B cell (primary cell): Measurements from ENCODE around the gene GRAMD2B. TPM values are rescaled to one million over a fixed set of nuclear protein-coding genes. Genes with fewer than 3 reads are reported as not detected.

Experiments used
- ATAC-seq: fragments of 200-7000 bp; cut with Tn5 transposase; one replicate; pipeline ENCODE4 v1.10.0; 2021; ENCODE audit warnings: low read depth, mild to moderate bottlenecking, moderate number of reproducible peaks, moderate library complexity
- CTCF ChIA-PET: fragments of 350-600 bp; sonication (Branson Sonifier 250); formaldehyde crosslinking; loops from one replicate; lab custom pipeline; 2021; ENCODE audit warnings: antibody characterized with exemption, inconsistent platforms; lab: Charles Lee
- POLR2A ChIA-PET: fragments of 350-600 bp; sonication (Branson Sonifier 250); formaldehyde crosslinking; loops from one replicate; lab custom pipeline; 2021; ENCODE audit warnings: antibody characterized with exemption; lab: Charles Lee
- DNase-seq: peaks from one replicate; pipeline ENCODE4 v3.0.0; 2013
- H2AFZ ChIP-seq: 2 replicates; pipeline ENCODE4 v1.6.1; 2012; ENCODE audit warnings: mild to moderate bottlenecking, low read depth, low read length; ENCODE audit not compliant: insufficient read depth, poor library complexity, severe bottlenecking
- H3K27ac ChIP-seq, 2 donors: 1 replicate in 1 of 2; 2 replicates in 1 of 2; pipeline ENCODE4 v1.5.1; 2012 to 2013; ENCODE audit warnings: low read length in 2 of 2, mild to moderate bottlenecking in 2 of 2, moderate library complexity in 1 of 2
- H3K27me3 ChIP-seq, 4 experiments: fragments of 200-600 bp in 1 of 4; sonication (generic) in 1 of 4; replicated peaks in 1 of 4; 1 replicate in 2 of 4; 2 replicates in 2 of 4; pipeline versions ENCODE4 v1.6.1 to v1.7.0; 2013 to 2016; ENCODE audit warnings: low read length in 3 of 4, mild to moderate bottlenecking in 2 of 4, mixed read lengths in 1 of 4, moderate library complexity in 1 of 4; ENCODE audit not compliant: insufficient read depth in 4 of 4, control insufficient read depth in 3 of 4; ENCODE audit errors: control extremely low read depth in 1 of 4
- H3K36me3 ChIP-seq, 2 experiments: replicated peaks in 1 of 2; 1 replicate in 1 of 2; 2 replicates in 1 of 2; pipeline versions ENCODE4 v1.6.1 to v1.7.1; 2013; ENCODE audit warnings: low read length in 1 of 2; ENCODE audit not compliant: insufficient read depth in 2 of 2, control insufficient read depth in 1 of 2; ENCODE audit errors: control extremely low read depth in 1 of 2, extremely low read depth in 1 of 2
- H3K4me1 ChIP-seq, 2 donors: fragments of 200-600 bp in 1 of 2; sonication (generic) in 1 of 2; 1 replicate in 1 of 2; 2 replicates in 1 of 2; pipeline versions ENCODE4 v1.5.1 to v1.6.1; 2013 to 2017; ENCODE audit warnings: low read length in 2 of 2; ENCODE audit not compliant: control insufficient read depth in 2 of 2, insufficient read depth in 2 of 2
- H3K4me2 ChIP-seq: replicated peaks from 2 replicates; pipeline ENCODE3; 2012; ENCODE audit warnings: mild to moderate bottlenecking, low read depth, low read length; ENCODE audit not compliant: poor library complexity, severe bottlenecking
- H3K4me3 ChIP-seq, 5 experiments: fragments of 200-600 bp in 1 of 5; sonication (generic) in 1 of 5; 1 replicate in 3 of 5; 2 replicates in 2 of 5; pipeline versions ENCODE4 v1.5.1 to v1.7.0; 2011 to 2016; ENCODE audit warnings: low read length in 4 of 5, mild to moderate bottlenecking in 4 of 5, low read depth in 2 of 5, control low read depth in 1 of 5, moderate library complexity in 1 of 5; ENCODE audit not compliant: insufficient read depth in 1 of 5; ENCODE audit errors: control extremely low read depth in 1 of 5, extremely low read depth in 1 of 5
- H3K79me2 ChIP-seq: fragments of 200-600 bp; sonication (generic); one replicate; pipeline ENCODE4 v1.6.0; 2016; ENCODE audit warnings: low read length; ENCODE audit not compliant: control insufficient read depth, insufficient read depth
- H3K9ac ChIP-seq: fragments of 200-600 bp; sonication (generic); 2 replicates; pipeline ENCODE4 v1.6.1; 2017; ENCODE audit warnings: mild to moderate bottlenecking, low read length, moderate library complexity
- H3K9me3 ChIP-seq, 3 donors: one replicate each; pipeline versions ENCODE4 v1.6.1 to v1.7.1; 2013; ENCODE audit warnings: low read length in 2 of 3; ENCODE audit not compliant: control insufficient read depth in 2 of 3, insufficient read depth in 1 of 3; ENCODE audit errors: control extremely low read depth in 1 of 3
- H4K20me1 ChIP-seq: 2 replicates; pipeline ENCODE4 v1.6.0; 2012; ENCODE audit warnings: mild to moderate bottlenecking, low read length; ENCODE audit not compliant: insufficient read depth, control insufficient read depth, poor library complexity, severe bottlenecking
- H3K27ac Mint-ChIP-seq: one replicate; pipeline ENCODE4 v1.8.0; 2021; ENCODE audit warnings: mixed read lengths
- H3K27me3 Mint-ChIP-seq: one replicate; pipeline ENCODE4 v1.8.0; 2021; ENCODE audit warnings: mixed read lengths
- H3K4me1 Mint-ChIP-seq: one replicate; pipeline ENCODE4 v1.8.0; 2021; ENCODE audit warnings: mixed read lengths
- H3K4me3 Mint-ChIP-seq: one replicate; pipeline ENCODE4 v1.8.0; 2021; ENCODE audit warnings: mixed read lengths
- H3K9me3 Mint-ChIP-seq: one replicate; pipeline ENCODE4 v1.8.0; 2022; ENCODE audit warnings: mixed read lengths; ENCODE audit not compliant: insufficient read depth
- EZH2 ChIP-seq: IDR thresholded peaks from 2 replicates; pipeline ENCODE4 v1.6.1; 2012; ENCODE audit warnings: borderline replicate concordance, low read depth, mild to moderate bottlenecking, moderate library complexity, low read length; ENCODE audit not compliant: insufficient read depth, poor library complexity, severe bottlenecking
- WGBS: methylation state at CpG from one replicate; pipeline ENCODE4 v1.1.5; 2013; ENCODE audit warnings: missing lambda C conversion rate; ENCODE audit not compliant: insufficient coverage; 5-methylcytosine and 5-hydroxymethylcytosine counted together
- intact Hi-C: fragments of 100-400 bp; cut with micrococcal nuclease; formaldehyde crosslinking; loops from one replicate; pipeline ENCODE4 v1.10.0; 2022
- polyA plus RNA-seq: library from polyadenylated mRNA; depleted of rRNA; stranded (reverse); fragments of >200 nt; gene quantifications from 2 replicates; pipeline ENCODE4 v1.2.3, GENCODE V29; 2012
- total RNA-seq, 2 donors: library from RNA; stranded (reverse); fragments of 120-200 nt in 1 of 2; gene quantifications; 1 replicate in 1 of 2; 2 replicates in 1 of 2; pipeline versions ENCODE4 v1.2.3 to v1.2.4, GENCODE V29; 2013 to 2022
- TF ChIP-seq, protein P1 (sequence below): fragments of 200-600 bp; IDR thresholded peaks from one replicate; pipeline ENCODE4 v1.8.0; 2022; ENCODE audit warnings: antibody characterized with exemption, mild to moderate bottlenecking

The GRAMD2B gene
- total and polyA plus RNA-seq, 2 donors (not counting 1 experiment from before 2014, with no cell fraction given): 0.86 to 3.6 TPM

DNA sequence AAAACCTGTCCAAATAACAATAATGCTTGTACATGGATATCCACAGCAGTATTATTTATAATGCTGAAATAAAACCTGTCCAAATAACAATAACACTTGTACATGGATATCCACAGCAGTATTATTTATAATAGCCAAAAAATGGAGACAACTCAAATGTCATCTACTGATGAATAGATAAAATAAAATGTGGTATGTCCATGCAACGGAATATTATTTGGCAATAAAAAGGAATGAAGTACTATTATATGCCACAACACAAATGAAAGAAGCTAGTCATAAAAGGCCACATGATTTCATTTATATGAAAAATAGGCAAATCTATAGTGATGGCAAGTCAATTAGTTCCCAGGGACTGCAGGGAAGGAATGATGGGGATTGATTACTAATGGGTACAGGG, 31.8 kb upstream of the GRAMD2B start:
- H3K4me2 ChIP-seq: no peak overlapping the region
- H3K4me1 ChIP-seq: no peaks in the 10 kb centered on the region
- peaks cover 9% of the 10 kb centered on the region for H3K27me3 Mint-ChIP-seq
- H3K36me3 ChIP-seq: no peaks in the 10 kb centered on the region
- H3K9me3 ChIP-seq: no peaks in the 10 kb centered on the region
- no CpG with 5 or more reads among the region's 1 CpG for WGBS
- H3K4me1 Mint-ChIP-seq: no peaks in the 10 kb centered on the region
- no peak overlapping the region for H3K4me3 ChIP-seq
- H3K27ac ChIP-seq: no peak overlapping the region
- no peaks in the 10 kb centered on the region for H3K9me3 Mint-ChIP-seq
- ChIA-PET CTCF (no interaction called here), POLR2A (no interaction called here)
- H3K27me3 ChIP-seq: peaks cover 0 to 4% (median 0%) of the 10 kb centered on the region in 4 experiments
- no peak overlapping the region for H3K9ac ChIP-seq
- intact Hi-C loops: no loop called here
- no peak overlapping the region for H3K27ac Mint-ChIP-seq
- no peak overlapping the region for H2AFZ ChIP-seq
- no peaks in the 10 kb centered on the region for H3K79me2 ChIP-seq
- no peak for DNase-seq
- H4K20me1 ChIP-seq: no peaks in the 10 kb centered on the region
- no peak overlapping the region for H3K4me3 Mint-ChIP-seq
- TF ChIP-seq EZH2: no peak
- TF ChIP-seq, protein P1, sequence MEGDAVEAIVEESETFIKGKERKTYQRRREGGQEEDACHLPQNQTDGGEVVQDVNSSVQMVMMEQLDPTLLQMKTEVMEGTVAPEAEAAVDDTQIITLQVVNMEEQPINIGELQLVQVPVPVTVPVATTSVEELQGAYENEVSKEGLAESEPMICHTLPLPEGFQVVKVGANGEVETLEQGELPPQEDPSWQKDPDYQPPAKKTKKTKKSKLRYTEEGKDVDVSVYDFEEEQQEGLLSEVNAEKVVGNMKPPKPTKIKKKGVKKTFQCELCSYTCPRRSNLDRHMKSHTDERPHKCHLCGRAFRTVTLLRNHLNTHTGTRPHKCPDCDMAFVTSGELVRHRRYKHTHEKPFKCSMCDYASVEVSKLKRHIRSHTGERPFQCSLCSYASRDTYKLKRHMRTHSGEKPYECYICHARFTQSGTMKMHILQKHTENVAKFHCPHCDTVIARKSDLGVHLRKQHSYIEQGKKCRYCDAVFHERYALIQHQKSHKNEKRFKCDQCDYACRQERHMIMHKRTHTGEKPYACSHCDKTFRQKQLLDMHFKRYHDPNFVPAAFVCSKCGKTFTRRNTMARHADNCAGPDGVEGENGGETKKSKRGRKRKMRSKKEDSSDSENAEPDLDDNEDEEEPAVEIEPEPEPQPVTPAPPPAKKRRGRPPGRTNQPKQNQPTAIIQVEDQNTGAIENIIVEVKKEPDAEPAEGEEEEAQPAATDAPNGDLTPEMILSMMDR: no peak
- no peak for ATAC-seq

DNA sequence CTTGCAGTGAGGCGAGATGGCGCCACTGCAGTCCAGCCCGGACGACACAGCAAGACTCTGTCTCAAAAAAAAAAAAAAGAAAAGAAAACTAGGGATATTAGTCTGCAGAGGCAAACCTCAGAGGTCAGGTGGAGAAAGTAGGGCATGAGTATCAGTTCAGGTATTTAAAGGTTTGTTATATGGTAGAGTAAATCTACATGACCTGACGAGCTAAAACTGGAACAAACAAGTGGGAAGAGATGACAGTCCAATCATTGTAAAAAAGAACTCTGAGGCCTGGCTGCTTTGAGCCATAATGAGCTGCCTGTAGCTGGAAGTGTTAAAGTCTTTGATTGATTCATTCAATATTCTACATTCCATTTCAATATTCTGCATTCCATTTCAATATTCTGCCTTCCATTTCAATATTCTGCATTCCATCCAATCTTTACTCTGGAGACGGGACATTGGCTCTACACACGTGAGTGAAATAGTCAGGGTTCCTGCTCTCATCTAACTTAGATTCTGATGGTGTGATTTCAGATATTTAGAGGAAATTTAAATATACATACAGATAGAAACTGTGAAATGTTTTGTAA, 28.9 kb upstream of the GRAMD2B start:
- Histone ChIP-seq H3K9ac (no peak overlapping the region), H2AFZ (no peak overlapping the region), H3K27ac (no peak overlapping the region), H3K4me3 (no peak overlapping the region), H3K4me2 (no peak overlapping the region), H3K79me2 (no peaks in the 10 kb centered on the region), H3K9me3 (no peaks in the 10 kb centered on the region), H3K27me3 (peaks cover 0 to 4% (median 1%) of the 10 kb centered on the region in 4 experiments), H3K4me1 (no peaks in the 10 kb centered on the region), H4K20me1 (no peaks in the 10 kb centered on the region), H3K36me3 (no peaks in the 10 kb centered on the region)
- Mint-ChIP-seq H3K27ac (no peak overlapping the region), H3K27me3 (peaks cover 21% of the 10 kb centered on the region), H3K4me3 (no peak overlapping the region), H3K4me1 (no peaks in the 10 kb centered on the region), H3K9me3 (peaks cover 2% of the 10 kb centered on the region)
- TF ChIP-seq EZH2: no peak
- TF ChIP-seq, protein P1: no peak
- DNase-seq: no peak
- intact Hi-C loops: no loop called here
- ChIA-PET CTCF (no interaction called here), POLR2A (no interaction called here)
- WGBS: 66% methylated on average over 4 of the region's 7 CpGs
- no peak for ATAC-seq
